GM12873 (cell line): ENCODE results near the gene ARHGAP18.

Experiments
- TF ChIP-seq, protein P1 (sequence below): IDR thresholded peaks from 2 replicates; pipeline ENCODE4 v1.5.1; 2012; ENCODE audit warnings: low read depth, mild to moderate bottlenecking, moderate library complexity, low read length, control low read depth; ENCODE audit not compliant: insufficient read depth; ENCODE audit errors: missing control alignments

The ARHGAP18 gene

GRCh38 chr6:129709769-129710449 lies at the start of gene ARHGAP18:
Gene ARHGAP18 (minus strand): TSS chr6:129710177. CDS start chr6:129710136, 41 bp downstream.
- TF ChIP-seq, protein P1, sequence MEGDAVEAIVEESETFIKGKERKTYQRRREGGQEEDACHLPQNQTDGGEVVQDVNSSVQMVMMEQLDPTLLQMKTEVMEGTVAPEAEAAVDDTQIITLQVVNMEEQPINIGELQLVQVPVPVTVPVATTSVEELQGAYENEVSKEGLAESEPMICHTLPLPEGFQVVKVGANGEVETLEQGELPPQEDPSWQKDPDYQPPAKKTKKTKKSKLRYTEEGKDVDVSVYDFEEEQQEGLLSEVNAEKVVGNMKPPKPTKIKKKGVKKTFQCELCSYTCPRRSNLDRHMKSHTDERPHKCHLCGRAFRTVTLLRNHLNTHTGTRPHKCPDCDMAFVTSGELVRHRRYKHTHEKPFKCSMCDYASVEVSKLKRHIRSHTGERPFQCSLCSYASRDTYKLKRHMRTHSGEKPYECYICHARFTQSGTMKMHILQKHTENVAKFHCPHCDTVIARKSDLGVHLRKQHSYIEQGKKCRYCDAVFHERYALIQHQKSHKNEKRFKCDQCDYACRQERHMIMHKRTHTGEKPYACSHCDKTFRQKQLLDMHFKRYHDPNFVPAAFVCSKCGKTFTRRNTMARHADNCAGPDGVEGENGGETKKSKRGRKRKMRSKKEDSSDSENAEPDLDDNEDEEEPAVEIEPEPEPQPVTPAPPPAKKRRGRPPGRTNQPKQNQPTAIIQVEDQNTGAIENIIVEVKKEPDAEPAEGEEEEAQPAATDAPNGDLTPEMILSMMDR = no peak

DNA sequence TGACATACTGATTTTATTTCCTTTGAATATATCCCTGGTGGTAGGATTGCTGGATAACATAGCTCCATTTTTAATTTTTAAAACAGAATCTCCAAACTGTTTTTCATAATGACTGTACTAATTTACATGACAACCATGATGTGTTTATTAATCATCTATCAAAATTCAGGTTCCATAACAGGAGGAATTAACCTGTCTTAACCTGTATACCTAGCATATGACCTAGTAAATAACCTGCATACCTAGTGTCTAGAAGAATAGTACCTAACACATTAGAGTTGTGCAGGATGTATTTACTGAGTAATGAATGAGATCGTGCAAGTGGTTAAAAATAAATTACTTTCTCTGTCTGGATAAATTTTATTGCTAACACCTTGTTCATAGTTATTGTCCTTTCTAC lies 45.8 kb upstream of the ARHGAP18 start:
- TF ChIP-seq, protein P1 = no peak

DNA sequence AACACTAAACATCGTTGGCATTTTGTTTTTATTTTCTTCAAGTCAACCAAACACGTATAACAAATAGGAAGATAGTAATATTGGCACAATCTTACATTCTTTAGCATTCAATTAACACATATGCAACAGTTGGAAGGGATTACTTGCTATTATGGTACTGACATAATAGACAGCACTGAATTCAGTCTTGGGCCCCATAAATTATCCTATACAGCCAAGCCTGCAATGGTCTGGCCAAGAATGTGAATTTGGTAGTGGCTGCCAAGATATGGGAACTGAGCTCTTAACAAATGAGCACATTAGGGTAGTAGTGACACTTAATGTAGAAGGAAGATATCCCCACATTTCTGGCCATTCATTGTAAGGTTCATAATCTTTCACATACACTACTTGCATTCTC lies 44.8 kb upstream of the ARHGAP18 start:
- TF ChIP-seq, protein P1 = no peak

- TF ChIP-seq, protein P1 = no peak
Measured at GRCh38 chr6:129753422-129753821, 43.4 kb upstream of the ARHGAP18 start.

DNA sequence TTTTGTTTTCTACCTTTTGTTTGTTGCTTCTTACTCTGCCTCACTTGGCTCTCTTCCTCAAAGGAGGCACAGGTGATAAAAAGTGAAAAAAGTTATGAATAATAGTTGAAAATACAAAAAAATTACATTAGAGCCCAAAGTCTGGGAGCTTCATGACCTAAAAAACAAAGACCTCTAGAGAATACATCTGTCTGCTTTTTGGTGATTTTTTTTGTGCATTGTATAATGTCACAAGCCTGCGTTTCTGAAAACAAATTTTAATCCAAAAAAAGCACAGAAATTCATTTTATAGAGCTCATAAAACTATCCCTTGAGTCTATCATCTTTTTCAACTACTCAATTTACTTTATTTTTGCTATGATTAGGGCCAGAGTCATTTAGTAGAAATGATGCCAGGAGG lies 41.4 kb upstream of the ARHGAP18 start:
- TF ChIP-seq, protein P1 = no peak

GRCh38 chr6:129750360-129750759 lies 40.4 kb upstream of the ARHGAP18 start:
- TF ChIP-seq, protein P1 = no peak

GRCh38 chr6:129749749-129750120 lies 39.8 kb upstream of the ARHGAP18 start:
- TF ChIP-seq, protein P1 = no peak
